Measurements from ENCODE around the gene HLA-DQA1.

HLA-DQA1 gene

GRCh38 chr6:32692019-32692418 lies 54.8 kb downstream of the HLA-DQA1 start:
- in situ Hi-C loops (cut with MboI; ENCODE audit: low sequenced_read_pairs), result loop anchor here (25.0 kb wide), 1 partner anchor 280 kb away; the partner anchor contains the start of gene BTNL2

All from HL-60/S4 treated with phorbol 12-myristate 13-acetate at 8.2 ng/mL for 4 days and 3 days (cell line).